ENCODE results near the gene SPRYD4.

- TF ChIP-seq, protein P1, sequence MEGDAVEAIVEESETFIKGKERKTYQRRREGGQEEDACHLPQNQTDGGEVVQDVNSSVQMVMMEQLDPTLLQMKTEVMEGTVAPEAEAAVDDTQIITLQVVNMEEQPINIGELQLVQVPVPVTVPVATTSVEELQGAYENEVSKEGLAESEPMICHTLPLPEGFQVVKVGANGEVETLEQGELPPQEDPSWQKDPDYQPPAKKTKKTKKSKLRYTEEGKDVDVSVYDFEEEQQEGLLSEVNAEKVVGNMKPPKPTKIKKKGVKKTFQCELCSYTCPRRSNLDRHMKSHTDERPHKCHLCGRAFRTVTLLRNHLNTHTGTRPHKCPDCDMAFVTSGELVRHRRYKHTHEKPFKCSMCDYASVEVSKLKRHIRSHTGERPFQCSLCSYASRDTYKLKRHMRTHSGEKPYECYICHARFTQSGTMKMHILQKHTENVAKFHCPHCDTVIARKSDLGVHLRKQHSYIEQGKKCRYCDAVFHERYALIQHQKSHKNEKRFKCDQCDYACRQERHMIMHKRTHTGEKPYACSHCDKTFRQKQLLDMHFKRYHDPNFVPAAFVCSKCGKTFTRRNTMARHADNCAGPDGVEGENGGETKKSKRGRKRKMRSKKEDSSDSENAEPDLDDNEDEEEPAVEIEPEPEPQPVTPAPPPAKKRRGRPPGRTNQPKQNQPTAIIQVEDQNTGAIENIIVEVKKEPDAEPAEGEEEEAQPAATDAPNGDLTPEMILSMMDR (IDR thresholded peaks at IDR 0.05): no peak
- no peak for TF ChIP-seq ZFX (IDR thresholded peaks at IDR 0.05; ENCODE audit: borderline replicate concordance)
Observed at GRCh38 chr12:56518570-56518969, 50.2 kb downstream of the SPRYD4 start.
